ENCODE measurements around the gene CLDN18. TPM values are rescaled to one million over a fixed set of nuclear protein-coding genes. Genes with fewer than 3 reads are reported as not detected.

CLDN18 gene
- total RNA-seq, 1 donor from 2014 or later: not detected

DNA sequence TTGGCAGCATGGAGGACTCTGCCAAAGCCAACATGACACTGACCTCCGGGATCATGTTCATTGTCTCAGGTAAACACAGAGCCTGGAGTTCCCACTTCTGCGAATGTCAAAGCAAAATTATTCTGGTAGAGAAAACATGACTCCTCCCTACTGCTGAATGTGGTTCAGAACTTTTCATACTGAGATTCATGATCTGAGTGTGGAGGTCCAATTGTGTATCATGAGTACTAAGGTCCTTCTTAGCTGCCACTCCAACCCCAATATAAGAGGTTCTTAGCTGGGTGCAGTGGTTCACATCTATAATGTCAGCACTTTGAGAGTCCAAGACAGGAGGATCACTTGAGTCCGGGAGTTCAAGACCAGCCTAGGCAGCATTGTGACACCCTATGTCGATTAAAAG, 13.8 kb downstream of the CLDN18 start:
- Mint-ChIP-seq H3K4me1 (no peaks in the 10 kb centered on the region), H3K36me3 (ENCODE audit: low read depth) (no peaks in the 10 kb centered on the region), H3K4me3 (no peak overlapping the region), H3K9me3 (no peaks in the 10 kb centered on the region), H3K27ac (no peak overlapping the region), H3K27me3 (peaks cover 5% of the 10 kb centered on the region)
- DNase-seq (no peak), ATAC-seq (ENCODE audit: low read depth) (no peak)
- intact Hi-C loops (cut with micrococcal nuclease): no loop called here
- CTCF ChIA-PET: no interaction called here
- POLR2A ChIA-PET: no interaction called here
- no peak for TF ChIP-seq CTCF (IDR thresholded peaks at IDR 0.05)

- ChIA-PET POLR2A (no interaction called here), CTCF (no interaction called here)
- intact Hi-C loops (cut with micrococcal nuclease): no loop called here
- no peaks in the 10 kb centered on the region for H3K36me3 Mint-ChIP-seq (ENCODE audit: low read depth)
- no peak overlapping the region for H3K27ac Mint-ChIP-seq
- no peaks in the 10 kb centered on the region for H3K9me3 Mint-ChIP-seq
- H3K27me3 Mint-ChIP-seq: peaks cover 5% of the 10 kb centered on the region
- DNase-seq (no peak), ATAC-seq (ENCODE audit: low read depth) (no peak)
- no peak overlapping the region for H3K4me3 Mint-ChIP-seq
- no peak for TF ChIP-seq CTCF (IDR thresholded peaks at IDR 0.05)
- no peaks in the 10 kb centered on the region for H3K4me1 Mint-ChIP-seq
These were observed 15.6 kb downstream of the CLDN18 start for GRCh38 chr3:138025553-138025952.

DNA sequence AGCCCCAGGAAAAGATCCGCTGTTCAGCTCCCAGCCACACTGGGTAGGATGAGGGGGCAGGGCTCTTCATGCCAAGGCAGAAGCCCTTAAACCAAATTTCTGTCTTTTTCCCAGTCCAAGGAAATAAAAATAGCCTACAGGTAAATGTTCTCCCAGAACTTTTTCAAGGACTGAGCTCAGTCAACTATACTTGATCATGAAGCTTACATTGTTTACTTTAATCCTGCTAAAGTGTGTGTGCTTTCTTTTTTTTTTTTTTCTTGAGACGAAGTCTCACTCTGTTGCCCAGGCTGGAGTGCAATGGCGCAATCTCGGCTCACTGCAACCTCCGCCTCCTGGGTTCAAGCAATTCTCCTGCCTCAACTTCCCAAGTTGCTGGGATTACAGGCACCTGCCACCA, 17.9 kb downstream of the CLDN18 start:
- H3K36me3 Mint-ChIP-seq (ENCODE audit: low read depth): no peaks in the 10 kb centered on the region
- no peak for ATAC-seq (ENCODE audit: low read depth)
- no peak overlapping the region for H3K4me3 Mint-ChIP-seq
- CTCF ChIA-PET: no interaction called here
- no peaks in the 10 kb centered on the region for H3K9me3 Mint-ChIP-seq
- TF ChIP-seq CTCF (IDR thresholded peaks at IDR 0.05): no peak
- no peak overlapping the region for H3K27ac Mint-ChIP-seq
- H3K27me3 Mint-ChIP-seq: peaks cover 11% of the 10 kb centered on the region
- no peak for DNase-seq
- no peaks in the 10 kb centered on the region for H3K4me1 Mint-ChIP-seq
- intact Hi-C loops (cut with micrococcal nuclease): no loop called here
- POLR2A ChIA-PET: no interaction called here

DNA sequence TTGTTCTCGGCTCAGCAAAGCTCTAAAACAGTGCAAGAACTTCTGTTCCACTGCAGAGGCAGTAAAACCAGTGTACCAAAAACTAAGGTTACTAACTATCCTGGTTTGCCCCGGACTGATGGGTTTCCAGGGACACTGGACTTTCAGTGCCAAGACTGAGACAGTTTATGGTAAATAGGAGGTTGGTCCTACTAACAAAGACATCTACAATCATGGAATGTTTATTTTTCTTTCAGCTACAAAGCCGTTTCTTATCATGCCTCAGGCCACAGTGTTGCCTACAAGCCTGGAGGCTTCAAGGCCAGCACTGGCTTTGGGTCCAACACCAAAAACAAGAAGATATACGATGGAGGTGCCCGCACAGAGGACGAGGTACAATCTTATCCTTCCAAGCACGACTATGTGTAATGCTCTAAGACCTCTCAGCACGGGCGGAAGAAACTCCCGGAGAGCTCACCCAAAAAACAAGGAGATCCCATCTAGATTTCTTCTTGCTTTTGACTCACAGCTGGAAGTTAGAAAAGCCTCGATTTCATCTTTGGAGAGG, 20.8 kb downstream of the CLDN18 start:
- no peak for TF ChIP-seq CTCF (IDR thresholded peaks at IDR 0.05)
- Mint-ChIP-seq H3K4me1 (no peaks in the 10 kb centered on the region), H3K27ac (no peak overlapping the region), H3K27me3 (peaks cover 18% of the 10 kb centered on the region), H3K9me3 (no peaks in the 10 kb centered on the region), H3K4me3 (no peak overlapping the region), H3K36me3 (ENCODE audit: low read depth) (no peaks in the 10 kb centered on the region)
- intact Hi-C loops (cut with micrococcal nuclease): no loop called here
- POLR2A ChIA-PET: no interaction called here
- ATAC-seq (ENCODE audit: low read depth) (no peak), DNase-seq (no peak)
- CTCF ChIA-PET: no interaction called here

- Mint-ChIP-seq H3K4me1 (no peaks in the 10 kb centered on the region), H3K9me3 (no peaks in the 10 kb centered on the region), H3K27me3 (peaks cover 14% of the 10 kb centered on the region), H3K27ac (no peak overlapping the region), H3K4me3 (no peak overlapping the region), H3K36me3 (ENCODE audit: low read depth) (no peaks in the 10 kb centered on the region)
- ATAC-seq (ENCODE audit: low read depth) (no peak), DNase-seq (no peak)
- intact Hi-C loops (cut with micrococcal nuclease): no loop called here
- ChIA-PET CTCF (no interaction called here), POLR2A (no interaction called here)
- no peak for TF ChIP-seq CTCF (IDR thresholded peaks at IDR 0.05)
These were observed 21.6 kb downstream of the CLDN18 start for GRCh38 chr3:138031536-138031935.
